OCI-LY1 (cell line): ENCODE data around the gene UNC5CL.

Source experiments
- H2AFZ ChIP-seq: fragments of 200-600 bp; sonication (generic), shearing (Covaris generic); 2 replicates; pipeline ENCODE4 v1.6.0; 2014; ENCODE audit warnings: antibody characterized with exemption, mild to moderate bottlenecking, low read length
- H3F3A ChIP-seq: fragments of 200-600 bp; sonication (generic), shearing (Covaris generic); 2 replicates; pipeline ENCODE4 v1.6.0; 2014; ENCODE audit warnings: mild to moderate bottlenecking, antibody characterized with exemption, low read length, moderate library complexity; ENCODE audit not compliant: insufficient read depth
- H3K27ac ChIP-seq: fragments of 200-600 bp; sonication (generic); 2 replicates; pipeline ENCODE4 v1.5.1; 2014; ENCODE audit warnings: low read length, mixed run types, mild to moderate bottlenecking, low read depth; ENCODE audit not compliant: poor library complexity, severe bottlenecking
- H3K27me3 ChIP-seq: fragments of 200-600 bp; sonication (generic); 2 replicates; pipeline ENCODE4 v1.6.0; 2014; ENCODE audit warnings: antibody characterized with exemption, mild to moderate bottlenecking, low read length, moderate library complexity; ENCODE audit not compliant: insufficient read depth
- H3K36me3 ChIP-seq: fragments of 200-600 bp; sonication (generic); 2 replicates; pipeline ENCODE4 v1.6.1; 2014; ENCODE audit warnings: mild to moderate bottlenecking, antibody characterized with exemption, low read length, moderate library complexity, mixed read lengths; ENCODE audit not compliant: insufficient read depth
- H3K4me1 ChIP-seq: fragments of 200-600 bp; sonication (generic); 2 replicates; pipeline ENCODE4 v1.5.1; 2014; ENCODE audit warnings: mild to moderate bottlenecking, low read length, moderate library complexity; ENCODE audit not compliant: insufficient read depth, severe bottlenecking
- H3K4me2 ChIP-seq: fragments of 200-600 bp; sonication (generic), shearing (Covaris generic); 2 replicates; pipeline ENCODE4 v1.6.1; 2014; ENCODE audit warnings: low read length
- H3K4me3 ChIP-seq: fragments of 200-600 bp; sonication (generic); 2 replicates; pipeline ENCODE4 v1.5.1; 2014; ENCODE audit warnings: low read length, low read depth, mild to moderate bottlenecking, mixed read lengths; ENCODE audit not compliant: poor library complexity, severe bottlenecking
- H3K79me2 ChIP-seq: fragments of 200-600 bp; shearing (Covaris generic); 2 replicates; pipeline ENCODE4 v1.6.1; 2016; ENCODE audit warnings: mixed run types, low read length, mixed read lengths; ENCODE audit not compliant: insufficient read depth
- H3K9ac ChIP-seq: fragments of 200-600 bp; sonication (generic), shearing (Covaris generic); 2 replicates; pipeline ENCODE4 v1.6.1; 2014; ENCODE audit warnings: mild to moderate bottlenecking, low read length, mixed read lengths
- H3K9me2 ChIP-seq: fragments of 200-600 bp; sonication (generic), shearing (Covaris generic); 2 replicates; pipeline ENCODE4 v1.6.1; 2014; ENCODE audit warnings: low read depth, mild to moderate bottlenecking, low read length, mixed read lengths
- H3K9me3 ChIP-seq: fragments of 200-600 bp; shearing (Covaris generic); 2 replicates; pipeline ENCODE4 v1.6.1; 2014; ENCODE audit warnings: low read length, mixed read lengths
- H4K20me1 ChIP-seq: fragments of 200-600 bp; sonication (generic), shearing (Covaris generic); 2 replicates; pipeline ENCODE4 v1.6.0; 2016; ENCODE audit warnings: mild to moderate bottlenecking, low read length; ENCODE audit not compliant: insufficient read depth
- CTCF ChIP-seq: fragments of 200-600 bp; sonication (generic), shearing (Covaris generic); IDR thresholded peaks from 2 replicates; pipeline ENCODE4 v1.5.1; 2017; ENCODE audit warnings: mild to moderate bottlenecking, antibody characterized with exemption, low read length, moderate library complexity, mixed read lengths
- EZH2 ChIP-seq: fragments of 200-600 bp; sonication (generic), shearing (Covaris generic); IDR thresholded peaks from 2 replicates; pipeline ENCODE4 v1.8.0; 2017; ENCODE audit warnings: borderline replicate concordance, mixed run types, mild to moderate bottlenecking, antibody characterized with exemption, low read length, moderate library complexity, mixed read lengths

Gene UNC5CL

GRCh38 chr6:40990301-40990700 lies 48.7 kb downstream of the UNC5CL start:
- Histone ChIP-seq H3K4me2 (no peak overlapping the region), H3K9me3 (no peaks in the 10 kb centered on the region), H3K27ac (no peak overlapping the region), H3F3A (no peaks in the 10 kb centered on the region), H2AFZ (no peak overlapping the region), H3K4me3 (no peak overlapping the region), H3K27me3 (no peaks in the 10 kb centered on the region), H3K36me3 (no peaks in the 10 kb centered on the region), H3K9ac (no peak overlapping the region), H3K9me2 (no peaks in the 10 kb centered on the region), H4K20me1 (no peaks in the 10 kb centered on the region), H3K4me1 (no peaks in the 10 kb centered on the region), H3K79me2 (no peaks in the 10 kb centered on the region)
- TF ChIP-seq EZH2 (no peak), CTCF (no peak)

- Histone ChIP-seq H3K27ac (no peak overlapping the region), H3K4me2 (no peak overlapping the region), H3K4me1 (no peaks in the 10 kb centered on the region), H4K20me1 (no peaks in the 10 kb centered on the region), H3K9me3 (no peaks in the 10 kb centered on the region), H3F3A (no peaks in the 10 kb centered on the region), H3K27me3 (no peaks in the 10 kb centered on the region), H2AFZ (no peak overlapping the region), H3K4me3 (no peak overlapping the region), H3K9ac (no peak overlapping the region), H3K36me3 (no peaks in the 10 kb centered on the region), H3K9me2 (no peaks in the 10 kb centered on the region), H3K79me2 (no peaks in the 10 kb centered on the region)
- TF ChIP-seq CTCF = no peak
- TF ChIP-seq EZH2 = no peak
Observed at GRCh38 chr6:40989204-40990169, 49.5 kb downstream of the UNC5CL start.

GRCh38 chr6:40988634-40989033 lies 50.4 kb downstream of the UNC5CL start:
- no peak overlapping the region for H2AFZ ChIP-seq
- H3K79me2 ChIP-seq = no peaks in the 10 kb centered on the region
- H3K27me3 ChIP-seq = no peaks in the 10 kb centered on the region
- H3K4me2 ChIP-seq = no peak overlapping the region
- H3F3A ChIP-seq = no peaks in the 10 kb centered on the region
- no peak overlapping the region for H3K9ac ChIP-seq
- H3K9me2 ChIP-seq = no peaks in the 10 kb centered on the region
- no peaks in the 10 kb centered on the region for H4K20me1 ChIP-seq
- TF ChIP-seq EZH2 = no peak
- TF ChIP-seq CTCF = no peak
- no peaks in the 10 kb centered on the region for H3K9me3 ChIP-seq
- H3K4me1 ChIP-seq = no peaks in the 10 kb centered on the region
- no peak overlapping the region for H3K4me3 ChIP-seq
- no peak overlapping the region for H3K27ac ChIP-seq
- H3K36me3 ChIP-seq = no peaks in the 10 kb centered on the region
